GM18907 (cell line): ENCODE measurements around the gene GABRG3.

Experiments
- ATAC-seq: cut with Tn5 transposase; IDR thresholded peaks from one replicate; pipeline ENCODE4 v1.9.1; 2021; ENCODE audit warnings: mild to moderate bottlenecking, moderate library complexity; ENCODE audit not compliant: unreplicated experiment

The GABRG3 gene

DNA sequence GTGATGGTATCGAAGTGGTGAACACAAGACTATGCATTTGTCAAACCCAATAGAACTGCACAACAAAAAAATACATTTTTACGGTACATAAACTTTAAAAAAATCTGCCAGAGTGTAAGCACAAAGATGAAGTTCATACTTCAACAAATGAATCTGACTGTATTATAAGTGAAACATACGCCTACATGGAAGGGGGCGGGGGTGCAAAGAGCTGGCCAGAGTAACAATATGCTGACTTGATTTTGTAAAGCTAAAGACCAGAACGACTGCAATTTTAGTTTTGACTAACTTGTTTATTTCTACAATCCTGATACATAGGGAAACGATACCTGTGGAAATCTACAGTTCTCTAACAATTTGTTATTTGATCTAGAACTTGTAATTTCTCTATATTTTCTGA, 426.0 kb downstream of the GABRG3 start:
- no peak for ATAC-seq

- no peak for ATAC-seq
Measured at GRCh38 chr15:27398631-27399161, 427.7 kb downstream of the GABRG3 start.

GRCh38 chr15:27399241-27399640, 428.3 kb downstream of the GABRG3 start:
- no peak for ATAC-seq

- no peak for ATAC-seq
Measured at GRCh38 chr15:27401471-27401870, 430.5 kb downstream of the GABRG3 start.

DNA sequence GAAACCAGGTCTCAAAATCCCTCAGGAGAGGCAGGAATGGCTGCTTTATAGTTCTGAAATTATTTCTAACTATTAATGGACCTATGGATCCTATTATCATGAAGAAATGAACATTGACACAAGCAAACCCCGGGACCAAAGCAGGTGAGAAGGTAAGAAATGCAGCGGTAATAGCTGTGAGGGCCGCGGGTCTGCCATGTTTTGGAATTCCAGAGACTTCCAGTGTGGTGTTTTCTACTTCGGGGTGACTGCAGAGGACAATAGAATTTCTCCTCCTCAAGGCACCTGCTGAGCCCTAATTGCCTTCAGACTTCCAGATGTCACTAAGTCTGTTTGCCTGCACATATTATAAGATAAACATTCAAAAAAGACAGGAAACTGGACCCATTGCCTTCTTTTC, 437.4 kb downstream of the GABRG3 start:
- ATAC-seq: no peak

DNA sequence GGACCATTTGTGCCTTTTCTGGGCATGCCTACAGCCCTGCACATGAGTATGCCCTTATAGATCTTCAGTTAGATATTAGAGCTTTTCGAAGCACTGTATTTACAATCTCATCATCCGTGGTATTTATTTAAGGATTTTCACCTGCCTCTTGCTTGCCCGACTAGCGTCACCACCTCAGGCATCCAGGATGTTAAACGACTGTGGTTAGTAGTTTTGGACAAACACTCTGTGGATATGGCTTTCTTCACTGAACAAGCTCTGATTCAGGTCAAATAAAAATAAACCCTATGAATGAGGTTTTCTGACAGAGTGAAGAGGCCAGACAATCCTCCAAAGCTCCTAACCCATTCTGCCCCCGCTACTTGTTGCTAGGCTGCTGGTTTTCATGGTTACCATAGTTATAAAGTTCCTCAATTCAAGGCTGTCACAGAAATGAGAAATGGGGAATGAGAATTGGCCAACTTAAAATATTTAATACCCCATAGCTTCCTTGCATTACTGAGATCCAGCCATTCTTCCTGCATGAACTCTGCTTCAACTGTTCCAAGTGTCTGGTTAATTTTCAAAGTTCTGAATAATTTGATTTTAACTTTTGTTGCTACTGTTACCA, 440.1 kb downstream of the GABRG3 start:
- no peak for ATAC-seq

DNA sequence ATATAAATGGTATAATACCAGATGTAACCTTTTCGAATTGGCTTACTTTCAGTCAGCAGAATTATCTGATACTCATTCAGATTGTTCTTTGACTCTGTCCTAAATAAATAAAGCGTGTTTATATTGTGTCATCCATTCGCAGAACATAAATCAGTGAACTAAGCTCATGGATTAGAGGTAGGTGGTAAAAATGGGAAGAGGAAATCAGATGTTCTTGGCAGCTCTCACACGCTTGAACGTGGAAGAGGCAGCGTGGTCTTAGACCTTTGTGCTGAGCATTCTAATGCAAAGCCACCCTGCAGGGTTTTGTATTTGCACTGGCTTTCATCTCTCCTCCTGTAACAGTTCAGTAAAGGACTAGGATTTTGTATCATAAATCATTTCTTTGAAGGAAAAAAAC, 441.4 kb downstream of the GABRG3 start:
- ATAC-seq: no peak

DNA sequence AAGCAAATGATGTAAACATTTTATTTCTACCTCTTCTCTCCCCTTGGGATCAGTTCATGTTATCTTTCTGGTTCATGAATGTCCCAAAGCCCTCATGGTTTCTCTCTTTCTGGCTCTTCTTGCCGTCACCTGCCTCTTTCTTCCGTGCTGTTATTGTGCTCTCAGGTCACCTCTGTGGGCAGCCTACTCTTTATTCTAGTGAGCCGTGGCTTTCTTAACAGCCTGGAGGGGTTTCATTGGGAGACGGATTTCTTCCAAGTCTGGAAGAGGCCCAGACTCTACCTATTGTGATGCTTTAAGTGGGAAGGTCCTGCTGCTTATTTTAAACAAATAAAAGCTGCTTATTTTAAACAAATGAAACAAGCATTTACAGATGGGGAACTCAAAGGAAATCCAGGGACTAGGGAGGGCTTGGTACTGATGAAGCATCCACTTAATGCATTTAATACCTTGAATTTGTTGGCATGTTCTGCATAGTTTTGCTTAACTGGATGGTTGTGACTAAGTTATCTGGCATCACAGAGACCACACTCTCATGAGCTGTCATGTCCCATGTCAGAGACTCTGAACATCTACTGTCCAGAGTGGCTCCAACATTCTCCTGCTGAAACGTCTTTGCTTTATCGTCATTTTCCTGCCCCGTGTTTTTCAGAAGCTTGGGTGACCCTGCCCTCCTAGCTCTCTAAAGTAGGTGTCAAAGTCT, 443.3 kb downstream of the GABRG3 start:
- no peak for ATAC-seq

DNA sequence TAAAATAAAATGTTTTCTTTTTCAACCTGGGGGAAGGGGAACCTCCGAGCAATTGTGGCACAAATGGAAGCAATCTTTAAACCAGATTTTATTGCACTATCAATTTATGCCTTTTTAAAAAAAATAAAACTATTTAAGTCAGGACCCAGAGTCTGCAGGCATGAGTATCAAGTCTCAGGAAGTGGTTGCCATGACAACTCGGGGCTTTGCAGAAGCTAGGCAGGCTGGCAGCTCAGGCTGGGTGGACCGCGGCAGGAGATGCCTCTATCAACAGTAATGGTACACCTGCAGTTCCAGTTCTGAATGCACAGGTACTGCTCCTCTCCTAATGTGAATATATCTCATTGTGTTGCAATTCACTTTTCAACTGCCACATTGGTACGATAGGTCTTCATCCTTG, 447.7 kb downstream of the GABRG3 start:
- ATAC-seq: no peak

DNA sequence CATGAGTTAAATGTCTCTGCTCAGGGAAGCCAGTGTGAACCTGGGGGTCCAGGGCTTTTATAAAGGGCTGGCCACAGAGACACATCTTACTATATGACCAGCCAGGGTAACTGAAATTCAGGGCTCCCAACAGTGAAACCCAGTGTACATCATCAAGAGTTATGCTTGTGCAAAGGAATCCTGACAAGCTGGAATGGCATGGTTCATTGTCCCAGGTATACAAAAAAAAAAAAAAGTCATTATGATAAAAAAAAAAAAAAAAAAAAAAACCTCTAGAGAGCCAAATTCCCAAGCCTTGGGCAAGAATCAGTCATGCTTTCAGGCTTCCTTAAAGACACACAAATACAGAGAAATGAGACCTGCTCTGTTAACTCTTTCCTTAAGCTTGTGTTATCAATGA, 452.0 kb downstream of the GABRG3 start:
- no peak for ATAC-seq

DNA sequence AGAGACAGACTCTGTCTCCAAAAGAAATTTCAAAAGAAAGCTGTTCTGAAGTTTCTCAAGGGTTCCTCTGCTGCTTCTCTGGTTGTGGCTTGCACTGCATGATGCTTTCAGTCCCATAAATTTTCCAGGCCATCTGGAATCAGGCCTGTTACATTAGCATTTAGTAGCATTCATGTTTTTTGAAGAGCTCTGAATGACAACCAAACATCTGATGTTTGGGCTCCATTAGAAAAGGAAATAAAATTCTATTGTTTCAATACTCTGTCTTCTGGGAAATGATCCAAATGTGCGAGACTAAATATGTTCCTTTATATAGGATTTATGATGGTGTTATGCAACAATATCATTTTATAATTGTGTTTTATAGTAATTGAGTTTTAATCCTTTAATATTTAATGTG, 455.8 kb downstream of the GABRG3 start:
- no peak for ATAC-seq

- no peak for ATAC-seq
Measured at GRCh38 chr15:27427276-27427675, 456.3 kb downstream of the GABRG3 start.

DNA sequence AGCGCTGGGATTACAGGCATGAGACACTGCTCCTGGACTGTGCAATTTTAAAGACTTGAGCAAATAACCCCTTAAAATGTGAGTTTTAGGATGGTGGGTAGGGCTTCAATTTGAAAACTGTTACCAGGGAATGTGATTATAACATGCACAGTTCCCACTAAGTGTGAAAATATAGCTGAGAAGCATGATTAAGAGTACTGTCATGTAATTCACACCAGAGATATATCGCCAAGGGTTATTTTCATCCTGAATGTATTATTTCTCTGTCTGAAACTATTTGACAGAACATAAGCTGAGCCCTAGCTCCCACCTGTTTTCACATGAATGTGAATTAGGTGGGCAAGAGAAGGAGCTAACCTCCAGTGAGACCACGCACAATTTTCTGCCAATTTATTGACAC, 457.2 kb downstream of the GABRG3 start:
- ATAC-seq: no peak

- no peak for ATAC-seq
Measured at GRCh38 chr15:27429577-27429976, 458.6 kb downstream of the GABRG3 start.

DNA sequence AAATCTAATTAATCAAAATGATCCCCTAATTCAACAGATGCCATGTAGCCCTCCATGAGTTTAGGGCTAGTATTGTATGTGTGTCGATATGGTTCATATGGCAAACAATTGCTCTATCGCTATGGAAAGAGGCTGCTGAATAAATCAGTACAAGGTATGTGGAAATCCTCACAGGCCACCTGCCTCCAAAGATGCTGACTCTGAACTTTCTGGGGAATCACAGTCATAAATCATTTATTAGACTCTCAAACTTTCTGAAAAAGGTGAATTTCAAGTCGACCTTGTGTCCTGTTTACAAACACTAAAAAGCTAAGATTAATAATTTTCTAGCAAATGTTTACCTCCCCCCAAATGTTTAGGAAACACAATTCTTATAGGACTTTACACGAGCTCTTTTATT, 462.6 kb downstream of the GABRG3 start:
- no peak for ATAC-seq

DNA sequence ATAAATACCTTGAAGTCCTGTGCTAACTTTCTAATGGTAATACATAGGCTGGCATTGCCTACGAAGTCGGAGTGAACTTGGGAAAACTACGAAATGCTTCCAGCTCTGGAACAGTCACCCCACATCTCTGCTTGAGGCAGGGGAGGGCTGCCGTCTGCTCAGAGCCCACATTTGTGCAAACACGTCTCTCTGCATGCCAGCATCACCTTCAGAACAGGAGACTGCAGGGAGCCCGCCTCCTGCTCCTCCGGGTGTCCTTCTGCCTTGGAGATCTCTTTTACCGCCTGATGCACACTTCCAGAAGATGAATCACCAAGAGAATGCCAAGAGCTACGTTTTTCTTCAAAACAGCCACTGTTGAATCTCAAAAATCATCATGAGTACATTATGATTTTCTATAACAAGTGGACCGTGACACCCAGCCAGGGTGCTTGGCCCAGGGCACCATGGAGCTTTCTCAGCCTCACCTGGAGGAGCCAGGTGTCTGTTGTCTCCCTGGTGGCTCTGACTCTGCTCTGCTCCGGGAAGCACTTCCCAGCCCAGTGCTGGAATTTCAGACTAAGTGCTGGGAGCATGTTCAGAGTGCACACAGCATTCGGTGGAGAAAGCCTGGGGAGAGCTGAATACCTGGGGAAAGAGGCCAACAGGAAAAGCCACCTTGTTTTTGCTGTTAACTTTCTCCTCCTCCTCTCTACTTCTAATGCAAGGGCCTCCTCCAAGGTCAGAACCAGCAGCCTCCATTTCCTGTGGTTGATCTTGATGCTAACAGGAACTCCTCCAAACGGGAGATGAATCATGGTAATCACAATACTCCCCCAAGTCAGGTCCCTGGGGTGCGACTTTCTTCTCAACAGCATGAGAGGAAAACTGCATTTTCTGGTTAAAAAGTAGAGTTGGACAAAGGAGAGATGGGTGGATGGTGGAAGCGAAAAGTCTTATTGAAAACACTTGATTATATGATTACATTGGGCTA, 467.7 kb downstream of the GABRG3 start:
- no peak for ATAC-seq

DNA sequence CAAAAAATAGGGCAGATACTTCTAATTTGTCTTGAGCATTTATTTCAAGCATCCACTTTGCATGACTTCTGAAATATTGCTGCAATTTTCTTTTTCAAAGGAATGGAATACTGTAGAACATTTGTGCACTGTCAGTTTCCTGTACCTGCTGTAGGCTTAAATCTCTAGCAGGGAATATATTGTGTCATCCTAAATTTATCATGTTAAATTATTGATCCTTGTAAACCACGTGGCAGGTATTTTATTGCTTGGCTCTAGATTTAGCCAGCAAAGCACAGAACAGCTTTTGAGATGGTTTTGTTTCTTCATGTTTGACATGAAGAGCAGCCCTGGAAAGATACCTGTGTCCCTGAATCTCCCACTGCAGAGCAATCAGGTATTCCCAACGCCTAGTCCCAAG, 470.1 kb downstream of the GABRG3 start:
- ATAC-seq: no peak

GRCh38 chr15:27448234-27448633, 477.3 kb downstream of the GABRG3 start:
- no peak for ATAC-seq

GRCh38 chr15:27448986-27449385, 478.0 kb downstream of the GABRG3 start:
- ATAC-seq: no peak

GRCh38 chr15:27449941-27450340, 479.0 kb downstream of the GABRG3 start:
- no peak for ATAC-seq

DNA sequence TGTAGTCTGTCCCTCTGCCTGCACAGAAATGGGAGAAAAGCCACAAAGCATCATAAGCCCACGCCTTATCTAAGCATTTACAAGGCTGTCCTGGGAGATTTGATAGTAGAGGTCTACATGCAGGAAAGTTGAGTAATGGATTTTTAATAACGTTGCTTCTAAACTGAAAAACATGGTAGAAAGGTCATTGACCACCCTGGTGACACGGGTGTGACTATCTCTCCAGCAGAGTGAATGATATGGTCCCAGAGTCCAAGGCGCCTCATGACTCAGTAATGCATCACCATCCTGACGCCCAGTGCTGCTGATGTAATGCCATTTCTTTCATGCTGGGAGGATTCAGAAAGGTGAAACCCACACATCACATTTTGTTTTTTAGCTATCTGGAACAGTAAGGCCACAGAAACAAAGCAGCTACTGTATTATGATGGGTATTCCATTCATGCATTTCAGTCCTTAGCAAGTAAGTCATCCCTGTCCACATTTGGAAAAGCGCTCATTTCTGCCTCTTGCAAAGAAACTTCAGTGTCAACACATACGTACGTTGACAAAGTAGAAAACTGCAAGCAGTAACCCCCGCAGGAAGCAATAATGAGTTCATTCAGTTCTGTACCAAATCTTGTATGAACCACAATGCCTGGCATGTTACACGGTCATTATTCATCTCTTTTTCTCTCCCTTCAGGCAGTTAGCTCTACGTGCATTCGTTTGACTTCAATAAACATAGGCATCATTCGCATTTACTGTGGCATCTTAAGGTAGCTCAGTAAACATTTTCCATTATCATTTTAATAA, 483.5 kb downstream of the GABRG3 start:
- no peak for ATAC-seq
